Keratinocyte (primary cell): Measurements from ENCODE around the gene ZNF561.

ENCODE experiments used
- EZH2 ChIP-seq: IDR thresholded peaks from one replicate; pipeline ENCODE4 v1.6.1; 2012; ENCODE audit warnings: inconsistent platforms, mild to moderate bottlenecking, low read length, moderate library complexity
- TF ChIP-seq, protein P1 (sequence below), 3 experiments: IDR thresholded peaks in 1 of 3; conservative IDR thresholded peaks in 1 of 3; optimal IDR thresholded peaks in 1 of 3; 2 replicates in 2 of 3; 3 replicates in 1 of 3; pipeline versions ENCODE3 to v1.5.1; 2011; ENCODE audit warnings: low read length in 3 of 3, mild to moderate bottlenecking in 3 of 3, moderate library complexity in 2 of 3, control low read depth in 1 of 3, inconsistent platforms in 1 of 3; ENCODE audit not compliant: insufficient read depth in 2 of 3; ENCODE audit errors: extremely low read depth in 1 of 3

DNA sequence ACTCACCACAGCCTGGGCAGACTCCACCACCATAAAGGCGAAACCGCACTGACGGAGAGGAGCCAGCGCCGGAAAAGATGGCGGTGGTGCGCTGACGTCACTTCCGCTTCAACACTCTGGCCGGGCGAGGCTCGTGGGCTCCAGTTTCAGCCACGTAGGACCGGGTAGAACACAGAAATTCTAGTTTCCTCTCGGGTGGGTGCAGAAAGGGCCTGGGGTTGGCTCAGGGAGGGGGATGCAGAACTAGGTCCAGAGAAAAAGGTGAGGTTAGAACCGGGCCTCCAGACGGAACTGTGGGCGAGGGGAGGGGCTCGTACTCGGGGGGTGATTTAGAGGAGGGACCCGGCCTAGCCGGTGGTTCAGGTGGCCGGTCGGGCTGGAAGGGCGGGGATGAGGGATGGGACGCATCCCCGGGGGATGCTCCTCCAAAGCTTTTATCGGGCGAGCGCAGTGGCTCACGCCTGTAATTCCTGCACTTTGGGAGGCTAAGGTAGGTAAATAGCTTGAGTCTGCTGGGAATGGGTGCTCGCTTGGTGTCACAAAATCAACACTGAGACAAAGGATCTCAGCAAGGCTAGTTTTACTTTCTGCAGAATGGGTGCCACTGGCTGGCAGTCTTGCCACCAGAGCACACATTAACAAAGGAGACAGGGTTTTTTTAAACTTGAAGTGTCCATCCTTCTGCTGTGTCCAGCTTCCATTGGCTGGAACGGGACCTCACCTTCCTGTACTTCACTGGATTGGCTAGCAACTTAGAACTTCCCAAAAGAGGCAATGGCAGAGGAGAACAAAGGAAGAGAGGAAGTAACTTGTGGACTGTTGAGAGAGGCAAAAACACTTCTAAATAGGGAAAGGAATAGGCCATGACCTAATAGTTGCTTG, at the start of gene ZNF561:
- no peak for TF ChIP-seq EZH2
- TF ChIP-seq, protein P1, sequence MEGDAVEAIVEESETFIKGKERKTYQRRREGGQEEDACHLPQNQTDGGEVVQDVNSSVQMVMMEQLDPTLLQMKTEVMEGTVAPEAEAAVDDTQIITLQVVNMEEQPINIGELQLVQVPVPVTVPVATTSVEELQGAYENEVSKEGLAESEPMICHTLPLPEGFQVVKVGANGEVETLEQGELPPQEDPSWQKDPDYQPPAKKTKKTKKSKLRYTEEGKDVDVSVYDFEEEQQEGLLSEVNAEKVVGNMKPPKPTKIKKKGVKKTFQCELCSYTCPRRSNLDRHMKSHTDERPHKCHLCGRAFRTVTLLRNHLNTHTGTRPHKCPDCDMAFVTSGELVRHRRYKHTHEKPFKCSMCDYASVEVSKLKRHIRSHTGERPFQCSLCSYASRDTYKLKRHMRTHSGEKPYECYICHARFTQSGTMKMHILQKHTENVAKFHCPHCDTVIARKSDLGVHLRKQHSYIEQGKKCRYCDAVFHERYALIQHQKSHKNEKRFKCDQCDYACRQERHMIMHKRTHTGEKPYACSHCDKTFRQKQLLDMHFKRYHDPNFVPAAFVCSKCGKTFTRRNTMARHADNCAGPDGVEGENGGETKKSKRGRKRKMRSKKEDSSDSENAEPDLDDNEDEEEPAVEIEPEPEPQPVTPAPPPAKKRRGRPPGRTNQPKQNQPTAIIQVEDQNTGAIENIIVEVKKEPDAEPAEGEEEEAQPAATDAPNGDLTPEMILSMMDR (optimal IDR thresholded peaks at IDR 0.05 in 1 of 3, IDR thresholded peaks at IDR 0.05 in 1 of 3, conservative IDR thresholded peaks at IDR 0.05 in 1 of 3; ENCODE audit: extremely low read depth in 1 of 3, insufficient read depth in 2 of 3, low read length in 3 of 3): no peak
